NCI-H226 (cell line): Measurements from ENCODE around the gene VWA5B2.

Experiments used
- DNase-seq: peaks from one replicate; pipeline ENCODE4 v3.0.0-alpha.2; 2015

VWA5B2 gene

GRCh38 chr3:184227481-184227935 is 1.9 kb upstream of the VWA5B2 start:
- no peak for DNase-seq

- DNase-seq, result no peak
Measured at GRCh38 chr3:184228376-184229137, 828 bp upstream of the VWA5B2 start.

- DNase-seq, result no peak
Measured at GRCh38 chr3:184230081-184230602, 757 bp downstream of the VWA5B2 start.

- no peak for DNase-seq
Measured at GRCh38 chr3:184230603-184231528, 1.5 kb downstream of the VWA5B2 start.

GRCh38 chr3:184231671-184232070 is 2.3 kb downstream of the VWA5B2 start:
- no peak for DNase-seq

- DNase-seq, result no peak
Measured at GRCh38 chr3:184233127-184233843, 3.9 kb downstream of the VWA5B2 start.

- peak; percentile 91 for DNase-seq
Measured at GRCh38 chr3:184234224-184234623, 4.8 kb downstream of the VWA5B2 start.

- DNase-seq, result no peak
Measured at GRCh38 chr3:184234671-184235380, 5.4 kb downstream of the VWA5B2 start.

- DNase-seq, result no peak
Measured at GRCh38 chr3:184235381-184236032, 6.1 kb downstream of the VWA5B2 start.

- no peak for DNase-seq
Measured at GRCh38 chr3:184236033-184236410, 6.6 kb downstream of the VWA5B2 start.

- DNase-seq, result no peak
Measured at GRCh38 chr3:184236636-184237035, 7.3 kb downstream of the VWA5B2 start.

- DNase-seq, result no peak
Measured at GRCh38 chr3:184237211-184237610, 7.8 kb downstream of the VWA5B2 start.

GRCh38 chr3:184237807-184238206 is 8.4 kb downstream of the VWA5B2 start:
- DNase-seq, result no peak

GRCh38 chr3:184238246-184238818 is 8.9 kb downstream of the VWA5B2 start:
- no peak for DNase-seq

- no peak for DNase-seq
Measured at GRCh38 chr3:184239221-184239620, 9.8 kb downstream of the VWA5B2 start.

- no peak for DNase-seq
Measured at GRCh38 chr3:184239708-184240107, 10.3 kb downstream of the VWA5B2 start.

- peak; percentile 35 for DNase-seq
Measured at GRCh38 chr3:184240384-184241140, 11.2 kb downstream of the VWA5B2 start.

GRCh38 chr3:184241141-184241446 is 11.7 kb downstream of the VWA5B2 start:
- DNase-seq, result no peak

- DNase-seq, result no peak
Measured at GRCh38 chr3:184241447-184242296, 12.3 kb downstream of the VWA5B2 start.

GRCh38 chr3:184242297-184242685 is 12.9 kb downstream of the VWA5B2 start:
- no peak for DNase-seq
